H9 (cell line): ENCODE measurements around the gene TP73. TPM values are rescaled to one million over a fixed set of nuclear protein-coding genes. Genes with fewer than 3 reads are reported as not detected.

ENCODE experiments used
- DNase-seq: peaks from one replicate; pipeline ENCODE4 v3.0.0-alpha.2; 2017
- H2AFZ ChIP-seq: one replicate; pipeline ENCODE4 v1.6.1; 2013; ENCODE audit warnings: mild to moderate bottlenecking, low read length, control low read depth, moderate library complexity
- H2AK5ac ChIP-seq: 2 replicates; pipeline ENCODE4 v1.6.1; 2013; ENCODE audit warnings: low read length, control low read depth, mixed read lengths; ENCODE audit not compliant: insufficient read length
- H2BK120ac ChIP-seq: one replicate; pipeline ENCODE4 v1.6.1; 2013; ENCODE audit warnings: low read depth, mild to moderate bottlenecking, low read length, control low read depth, inconsistent platforms; ENCODE audit not compliant: poor library complexity, severe bottlenecking
- H2BK12ac ChIP-seq: 2 replicates; pipeline ENCODE4 v1.6.1; 2013; ENCODE audit warnings: low read length, control low read depth, mixed read lengths, low read depth; ENCODE audit not compliant: insufficient read length
- H2BK15ac ChIP-seq: 2 replicates; pipeline ENCODE4 v1.6.1; 2013; ENCODE audit warnings: low read depth, low read length, control low read depth
- H2BK20ac ChIP-seq: one replicate; pipeline ENCODE4 v1.6.1; 2013; ENCODE audit warnings: low read depth, mild to moderate bottlenecking, low read length, control low read depth, inconsistent platforms; ENCODE audit not compliant: poor library complexity, severe bottlenecking
- H2BK5ac ChIP-seq: 2 replicates; pipeline ENCODE4 v1.6.1; 2013; ENCODE audit warnings: low read length, control low read depth, mixed read lengths; ENCODE audit not compliant: insufficient read length
- H3K14ac ChIP-seq: 2 replicates; pipeline ENCODE4 v1.6.1; 2013; ENCODE audit warnings: low read length, control low read depth; ENCODE audit not compliant: insufficient read depth
- H3K18ac ChIP-seq: 2 replicates; pipeline ENCODE4 v1.6.1; 2013; ENCODE audit warnings: low read depth, mild to moderate bottlenecking, mixed read lengths, low read length, control low read depth; ENCODE audit not compliant: insufficient read length
- H3K23ac ChIP-seq: 2 replicates; pipeline ENCODE4 v1.6.1; 2013; ENCODE audit warnings: low read length, control low read depth, mixed read lengths, low read depth; ENCODE audit not compliant: insufficient read length
- H3K23me2 ChIP-seq: 2 replicates; pipeline ENCODE4 v1.6.1; 2013; ENCODE audit warnings: low read depth, mild to moderate bottlenecking, mixed read lengths, low read length, control low read depth; ENCODE audit not compliant: insufficient read length, poor library complexity, severe bottlenecking
- H3K27ac ChIP-seq: 2 replicates; pipeline ENCODE4 v1.5.1; 2013; ENCODE audit warnings: low read length, control low read depth, mixed read lengths, low read depth; ENCODE audit not compliant: insufficient read length
- H3K27me3 ChIP-seq: 2 replicates; pipeline ENCODE4 v1.6.1; 2013; ENCODE audit warnings: low read length, control low read depth, inconsistent platforms; ENCODE audit not compliant: insufficient read depth
- H3K4ac ChIP-seq: 2 replicates; pipeline ENCODE4 v1.6.1; 2013; ENCODE audit warnings: low read depth, mild to moderate bottlenecking, control low read depth, inconsistent platforms, low read length, moderate library complexity
- H3K4me1 ChIP-seq: 2 replicates; pipeline ENCODE4 v1.6.1; 2013; ENCODE audit warnings: low read length, control low read depth, inconsistent platforms; ENCODE audit not compliant: insufficient read depth
- H3K4me2 ChIP-seq: 2 replicates; pipeline ENCODE4 v1.6.1; 2013; ENCODE audit warnings: low read length, control low read depth, mixed read lengths; ENCODE audit not compliant: insufficient read length, insufficient read depth
- H3K56ac ChIP-seq: 2 replicates; pipeline ENCODE4 v1.6.1; 2013; ENCODE audit warnings: low read depth, mild to moderate bottlenecking, mixed read lengths, low read length, control low read depth; ENCODE audit not compliant: insufficient read length
- H3K79me1 ChIP-seq: 2 replicates; pipeline ENCODE4 v1.6.1; 2013; ENCODE audit warnings: low read depth, mild to moderate bottlenecking, moderate library complexity, low read length, control low read depth, inconsistent platforms; ENCODE audit not compliant: insufficient read depth, poor library complexity, severe bottlenecking
- H3K79me2 ChIP-seq: 2 replicates; pipeline ENCODE4 v1.6.1; 2013; ENCODE audit warnings: low read length, control low read depth, inconsistent platforms; ENCODE audit not compliant: insufficient read depth
- H3K9ac ChIP-seq: 2 replicates; pipeline ENCODE4 v1.6.1; 2013; ENCODE audit warnings: low read length, control low read depth, mixed read lengths; ENCODE audit not compliant: insufficient read length; ENCODE audit errors: extremely low read depth
- H3K9me3 ChIP-seq: one replicate; pipeline ENCODE4 v1.6.1; 2013; ENCODE audit warnings: low read depth, low read length, inconsistent platforms; ENCODE audit not compliant: control insufficient read depth
- H3T11ph ChIP-seq: one replicate; pipeline ENCODE4 v1.6.1; 2013; ENCODE audit warnings: mild to moderate bottlenecking, low read length, control low read depth, inconsistent platforms
- H4K20me1 ChIP-seq: one replicate; pipeline ENCODE4 v1.6.1; 2013; ENCODE audit not compliant: control insufficient read depth, insufficient read length, insufficient read depth
- H4K5ac ChIP-seq: 2 replicates; pipeline ENCODE4 v1.6.1; 2013; ENCODE audit warnings: low read depth, mild to moderate bottlenecking, mixed read lengths, low read length, control low read depth; ENCODE audit not compliant: insufficient read length
- H4K8ac ChIP-seq: replicated peaks from 2 replicates; pipeline ENCODE4 v1.6.1; 2013; ENCODE audit warnings: low read length, control low read depth, mixed read lengths, low read depth; ENCODE audit not compliant: insufficient read length
- H4K91ac ChIP-seq: 2 replicates; pipeline ENCODE4 v1.6.1; 2013; ENCODE audit warnings: low read depth, mild to moderate bottlenecking, moderate library complexity, mixed read lengths, low read length, control low read depth; ENCODE audit not compliant: insufficient read length
- H3K27ac Mint-ChIP-seq, 3 experiments: 2 replicates in 2 of 3; 3 replicates in 1 of 3; pipeline ENCODE4 v1.8.0; 2020 to 2021; ENCODE audit warnings: mixed read lengths in 3 of 3, mild to moderate bottlenecking in 1 of 3, moderate library complexity in 1 of 3
- H3K27me3 Mint-ChIP-seq: 2 replicates; pipeline ENCODE4 v1.8.0; 2021; ENCODE audit warnings: low read depth, mild to moderate bottlenecking, moderate library complexity, mixed read lengths
- H3K36me3 Mint-ChIP-seq, 3 experiments: 2 replicates in 2 of 3; 3 replicates in 1 of 3; pipeline ENCODE4 v1.8.0; 2020 to 2021; ENCODE audit warnings: low read depth in 3 of 3, mixed read lengths in 3 of 3; ENCODE audit not compliant: insufficient read depth in 1 of 3
- H3K4me1 Mint-ChIP-seq, 2 experiments: 2 replicates each; pipeline ENCODE4 v1.8.0; 2020; ENCODE audit warnings: mixed read lengths in 2 of 2
- H3K4me3 Mint-ChIP-seq, 2 experiments: 2 replicates in 1 of 2; 3 replicates in 1 of 2; pipeline ENCODE4 v1.8.0; 2020 to 2021; ENCODE audit warnings: mild to moderate bottlenecking in 2 of 2, mixed read lengths in 2 of 2, moderate library complexity in 1 of 2
- H3K9me3 Mint-ChIP-seq, 2 experiments: 2 replicates in 1 of 2; 3 replicates in 1 of 2; pipeline ENCODE4 v1.8.0; 2020; ENCODE audit warnings: mild to moderate bottlenecking in 2 of 2, mixed read lengths in 2 of 2, moderate library complexity in 1 of 2
- WGBS: extraction: QIAGEN DNeasy Blood & Tissue Kit; methylation state at CpG from one replicate; pipeline ENCODE4 v1.1.7; 2013; ENCODE audit warnings: missing lambda C conversion rate, low lambda C conversion rate, mixed read lengths; ENCODE audit not compliant: insufficient read length; ENCODE audit errors: extremely low coverage; 5-methylcytosine and 5-hydroxymethylcytosine counted together
- total RNA-seq: library from RNA; stranded (reverse); gene quantifications from 2 replicates; pipeline ENCODE4 v1.2.1, GENCODE V29; 2021
- TF ChIP-seq, protein P1 (sequence below): fragments of 200-600 bp; sonication (generic); conservative IDR thresholded peaks from 3 replicates; pipeline ENCODE4 v1.8.0; 2021; ENCODE audit warnings: antibody characterized with exemption, mild to moderate bottlenecking

TP73 gene
- total RNA-seq, 1 experiment from 2014 or later = 4.7 TPM

GRCh38 chr1:3685222-3685621, 32.9 kb downstream of the TP73 start:
- H4K8ac ChIP-seq = no peak overlapping the region
- no peak overlapping the region for H2AFZ ChIP-seq
- no peak overlapping the region for H3K56ac ChIP-seq
- H4K20me1 ChIP-seq = no peaks in the 10 kb centered on the region
- H2BK5ac ChIP-seq = no peak overlapping the region
- no peak for DNase-seq
- H3K27ac Mint-ChIP-seq = no peak overlapping the region
- H3K27me3 ChIP-seq = peaks cover 4% of the 10 kb centered on the region; the same call in 1 of the 2 replicates
- H3K4me1 ChIP-seq = peaks cover 8% of the 10 kb centered on the region; the same call in 1 of the 2 replicates
- H4K91ac ChIP-seq = no peak overlapping the region
- H3K79me2 ChIP-seq = no peaks in the 10 kb centered on the region
- H3K36me3 Mint-ChIP-seq = peaks cover 0 to 10% (median 6%) of the 10 kb centered on the region in 3 experiments; a peak in 3 of 7 replicates
- no peak overlapping the region for H2BK120ac ChIP-seq
- H3K23me2 ChIP-seq = no peaks in the 10 kb centered on the region
- no peak overlapping the region for H3T11ph ChIP-seq
- peaks cover 0 to 4% of the 10 kb centered on the region in 2 experiments; a peak in 2 of 5 replicates for H3K9me3 Mint-ChIP-seq
- H3K4ac ChIP-seq = no peak overlapping the region
- no peak overlapping the region for H3K14ac ChIP-seq
- no peak overlapping the region for H2BK15ac ChIP-seq
- H3K4me3 Mint-ChIP-seq = no peak overlapping the region
- no peak overlapping the region for H4K5ac ChIP-seq
- H3K9ac ChIP-seq = no peak overlapping the region
- H2AK5ac ChIP-seq = no peak overlapping the region
- H3K23ac ChIP-seq = no peak overlapping the region
- no peaks in the 10 kb centered on the region for H3K9me3 ChIP-seq
- H3K4me2 ChIP-seq = no peak overlapping the region
- H2BK12ac ChIP-seq = no peak overlapping the region
- H3K79me1 ChIP-seq = no peaks in the 10 kb centered on the region
- TF ChIP-seq, protein P1, sequence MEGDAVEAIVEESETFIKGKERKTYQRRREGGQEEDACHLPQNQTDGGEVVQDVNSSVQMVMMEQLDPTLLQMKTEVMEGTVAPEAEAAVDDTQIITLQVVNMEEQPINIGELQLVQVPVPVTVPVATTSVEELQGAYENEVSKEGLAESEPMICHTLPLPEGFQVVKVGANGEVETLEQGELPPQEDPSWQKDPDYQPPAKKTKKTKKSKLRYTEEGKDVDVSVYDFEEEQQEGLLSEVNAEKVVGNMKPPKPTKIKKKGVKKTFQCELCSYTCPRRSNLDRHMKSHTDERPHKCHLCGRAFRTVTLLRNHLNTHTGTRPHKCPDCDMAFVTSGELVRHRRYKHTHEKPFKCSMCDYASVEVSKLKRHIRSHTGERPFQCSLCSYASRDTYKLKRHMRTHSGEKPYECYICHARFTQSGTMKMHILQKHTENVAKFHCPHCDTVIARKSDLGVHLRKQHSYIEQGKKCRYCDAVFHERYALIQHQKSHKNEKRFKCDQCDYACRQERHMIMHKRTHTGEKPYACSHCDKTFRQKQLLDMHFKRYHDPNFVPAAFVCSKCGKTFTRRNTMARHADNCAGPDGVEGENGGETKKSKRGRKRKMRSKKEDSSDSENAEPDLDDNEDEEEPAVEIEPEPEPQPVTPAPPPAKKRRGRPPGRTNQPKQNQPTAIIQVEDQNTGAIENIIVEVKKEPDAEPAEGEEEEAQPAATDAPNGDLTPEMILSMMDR = no peak
- H3K18ac ChIP-seq = no peak overlapping the region
- no peak overlapping the region for H2BK20ac ChIP-seq
- no peak overlapping the region for H3K27ac ChIP-seq
- peaks cover 21% of the 10 kb centered on the region for H3K27me3 Mint-ChIP-seq
- no CpG with 5 or more reads among the region's 14 CpGs for WGBS
- peaks cover 17 to 32% of the 10 kb centered on the region in 2 experiments for H3K4me1 Mint-ChIP-seq
